ENCODE measurements around the gene PDE8A. TPM values are rescaled to one million over a fixed set of nuclear protein-coding genes. Genes with fewer than 3 reads are reported as not detected.

PDE8A gene
- total and polyA plus RNA-seq, 2 donors (not counting 1 experiment from before 2014, with no cell fraction given), result 17.4 to 51.1 TPM

DNA sequence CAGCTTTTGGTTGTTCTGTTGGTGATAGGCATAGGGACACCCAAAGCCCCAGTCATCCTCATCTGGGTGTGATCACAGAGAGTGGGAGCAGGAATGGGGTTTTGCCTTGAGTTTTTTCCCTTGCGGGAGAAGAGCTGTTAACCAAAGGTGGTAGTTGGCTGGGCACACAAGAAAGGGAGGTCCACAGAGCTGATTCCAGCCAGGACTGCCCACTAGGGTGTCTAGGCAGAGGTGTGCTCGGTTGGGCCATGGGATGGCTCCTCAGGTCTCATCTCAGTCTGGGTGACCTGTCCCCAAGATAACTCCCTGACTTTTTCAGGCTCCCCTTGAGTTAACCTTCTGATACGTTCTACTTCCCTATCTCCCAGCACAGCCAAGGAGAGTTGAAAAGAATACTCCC lies 134.8 kb downstream of the PDE8A start:
- POLR2A ChIA-PET, result no interaction called here
- Histone ChIP-seq H2AFZ (ENCODE audit: insufficient read depth, low read depth, low read length, poor library complexity, severe bottlenecking) (no peak overlapping the region), H3K4me1 (ENCODE audit: control insufficient read depth in 2 of 2, insufficient read depth in 2 of 2, low read length in 2 of 2) (no peaks in the 10 kb centered on the region), H3K27me3 (replicated peaks in 1 of 4; ENCODE audit: control extremely low read depth in 1 of 4, control insufficient read depth in 3 of 4, insufficient read depth in 4 of 4, low read length in 3 of 4) (no peaks in the 10 kb centered on the region), H4K20me1 (ENCODE audit: control insufficient read depth, insufficient read depth, low read length, poor library complexity, severe bottlenecking) (no peaks in the 10 kb centered on the region), H3K4me2 (replicated peaks; ENCODE audit: low read depth, low read length, poor library complexity, severe bottlenecking) (no peak overlapping the region), H3K9me3 (ENCODE audit: control extremely low read depth in 1 of 3, control insufficient read depth in 2 of 3, insufficient read depth in 1 of 3, low read length in 2 of 3) (no peaks in the 10 kb centered on the region), H3K4me3 (ENCODE audit: control extremely low read depth in 1 of 5, extremely low read depth in 1 of 5, insufficient read depth in 1 of 5, low read depth in 2 of 5, low read length in 4 of 5) (no peak overlapping the region), H3K79me2 (ENCODE audit: control insufficient read depth, insufficient read depth, low read length) (no peaks in the 10 kb centered on the region), H3K9ac (ENCODE audit: low read length) (no peak overlapping the region), H3K36me3 (replicated peaks in 1 of 2; ENCODE audit: control extremely low read depth in 1 of 2, control insufficient read depth in 1 of 2, extremely low read depth in 1 of 2, insufficient read depth in 2 of 2, low read length in 1 of 2) (peaks cover 7 to 31% of the 10 kb centered on the region in 2 experiments), H3K27ac (ENCODE audit: low read length in 2 of 2) (no peak overlapping the region)
- ATAC-seq (ENCODE audit: low read depth), result no peak
- Mint-ChIP-seq H3K4me3 (no peak overlapping the region), H3K27me3 (no peaks in the 10 kb centered on the region), H3K4me1 (no peaks in the 10 kb centered on the region), H3K27ac (no peak overlapping the region), H3K9me3 (ENCODE audit: insufficient read depth) (no peaks in the 10 kb centered on the region)
- intact Hi-C loops (cut with micrococcal nuclease), result no loop called here
- TF ChIP-seq CTCF (IDR thresholded peaks at IDR 0.05) (no peak), EZH2 (IDR thresholded peaks at IDR 0.05; ENCODE audit: borderline replicate concordance, insufficient read depth, low read depth, low read length, poor library complexity, severe bottlenecking) (no peak)
- no peak for DNase-seq
- 88% methylated on average over 2 of the region's 3 CpGs for WGBS (ENCODE audit: insufficient coverage)
- CTCF ChIA-PET, result interaction anchor here (0.7 kb wide), 1 partner anchor 528 kb away, joined by 3 read pairs; no protein-coding TSS in a partner anchor

DNA sequence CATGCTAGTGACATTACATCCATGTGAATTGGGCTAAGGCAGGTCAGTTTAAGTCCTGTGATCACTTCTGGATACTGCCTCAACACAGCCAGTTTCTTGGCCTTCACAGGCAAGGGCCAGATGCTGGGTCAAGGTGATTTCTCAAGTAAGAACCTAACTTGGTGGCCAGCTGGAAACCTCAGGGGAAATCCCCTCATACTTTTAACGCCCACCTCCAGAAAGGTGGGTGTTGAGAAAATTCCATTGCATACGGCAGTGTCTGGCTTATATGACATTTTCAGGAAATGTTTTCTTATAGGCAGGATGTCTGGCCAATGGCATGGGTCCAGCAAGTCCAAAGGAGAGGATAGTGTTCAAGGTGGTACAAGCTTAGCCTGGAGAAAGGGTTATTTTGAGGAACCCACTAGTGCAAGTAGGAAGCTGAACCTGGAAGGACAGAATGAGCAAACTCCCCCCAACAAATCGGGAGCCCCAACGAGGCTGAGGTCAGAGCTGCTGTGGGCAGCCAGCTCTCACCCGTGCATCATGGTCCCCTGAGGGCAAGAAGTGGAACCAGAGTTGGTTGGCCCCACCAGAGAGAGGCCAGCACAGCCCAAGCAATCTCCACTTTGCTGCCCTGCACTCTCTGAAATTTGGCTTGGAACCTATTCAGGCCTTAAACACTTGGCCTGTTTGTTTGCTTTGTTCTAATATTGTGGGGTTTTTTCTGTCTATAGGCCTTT lies 135.4 kb downstream of the PDE8A start:
- Histone ChIP-seq H3K27ac (ENCODE audit: low read length in 2 of 2) (no peak overlapping the region), H3K36me3 (replicated peaks in 1 of 2; ENCODE audit: control extremely low read depth in 1 of 2, control insufficient read depth in 1 of 2, extremely low read depth in 1 of 2, insufficient read depth in 2 of 2, low read length in 1 of 2) (peaks cover 7 to 35% of the 10 kb centered on the region in 2 experiments), H3K4me2 (replicated peaks; ENCODE audit: low read depth, low read length, poor library complexity, severe bottlenecking) (no peak overlapping the region), H2AFZ (ENCODE audit: insufficient read depth, low read depth, low read length, poor library complexity, severe bottlenecking) (no peak overlapping the region), H3K9ac (ENCODE audit: low read length) (no peak overlapping the region), H3K79me2 (ENCODE audit: control insufficient read depth, insufficient read depth, low read length) (no peaks in the 10 kb centered on the region), H4K20me1 (ENCODE audit: control insufficient read depth, insufficient read depth, low read length, poor library complexity, severe bottlenecking) (no peaks in the 10 kb centered on the region), H3K4me3 (ENCODE audit: control extremely low read depth in 1 of 5, extremely low read depth in 1 of 5, insufficient read depth in 1 of 5, low read depth in 2 of 5, low read length in 4 of 5) (no peak overlapping the region), H3K9me3 (ENCODE audit: control extremely low read depth in 1 of 3, control insufficient read depth in 2 of 3, insufficient read depth in 1 of 3, low read length in 2 of 3) (no peaks in the 10 kb centered on the region), H3K4me1 (ENCODE audit: control insufficient read depth in 2 of 2, insufficient read depth in 2 of 2, low read length in 2 of 2) (no peaks in the 10 kb centered on the region), H3K27me3 (replicated peaks in 1 of 4; ENCODE audit: control extremely low read depth in 1 of 4, control insufficient read depth in 3 of 4, insufficient read depth in 4 of 4, low read length in 3 of 4) (no peaks in the 10 kb centered on the region)
- no peak overlapping the region for H3K4me3 Mint-ChIP-seq
- H3K27ac Mint-ChIP-seq, result no peak overlapping the region
- no peaks in the 10 kb centered on the region for H3K9me3 Mint-ChIP-seq (ENCODE audit: insufficient read depth)
- H3K4me1 Mint-ChIP-seq, result no peaks in the 10 kb centered on the region
- ChIA-PET POLR2A (no interaction called here), CTCF (no interaction called here)
- TF ChIP-seq EZH2 (IDR thresholded peaks at IDR 0.05; ENCODE audit: borderline replicate concordance, insufficient read depth, low read depth, low read length, poor library complexity, severe bottlenecking) (no peak), CTCF (IDR thresholded peaks at IDR 0.05) (no peak)
- H3K27me3 Mint-ChIP-seq, result no peaks in the 10 kb centered on the region
- no peak for DNase-seq
- intact Hi-C loops (cut with micrococcal nuclease), result no loop called here
- 90% methylated on average over 3 of the region's 5 CpGs for WGBS (ENCODE audit: insufficient coverage)
- ATAC-seq (ENCODE audit: low read depth), result no peak

Data from B cell (primary cell).